GM18951 (cell line): ENCODE results near the gene SH3BP5L.

Source experiments
- POLR2A ChIP-seq: IDR thresholded peaks from 4 replicates; pipeline ENCODE4 v1.6.1; 2011; ENCODE audit warnings: mild to moderate bottlenecking; ENCODE audit not compliant: insufficient read length, insufficient read depth; ENCODE audit errors: extremely low read depth
- in situ Hi-C: fragments of 300-500 bp; cut with MboI; formaldehyde crosslinking; loops from one replicate; pipeline ENCODE4 v1.12.0; 2022; ENCODE audit warnings: low sequenced_read_pairs, mixed read lengths, inconsistent platforms; ENCODE audit not compliant: unreplicated experiment

SH3BP5L gene

DNA sequence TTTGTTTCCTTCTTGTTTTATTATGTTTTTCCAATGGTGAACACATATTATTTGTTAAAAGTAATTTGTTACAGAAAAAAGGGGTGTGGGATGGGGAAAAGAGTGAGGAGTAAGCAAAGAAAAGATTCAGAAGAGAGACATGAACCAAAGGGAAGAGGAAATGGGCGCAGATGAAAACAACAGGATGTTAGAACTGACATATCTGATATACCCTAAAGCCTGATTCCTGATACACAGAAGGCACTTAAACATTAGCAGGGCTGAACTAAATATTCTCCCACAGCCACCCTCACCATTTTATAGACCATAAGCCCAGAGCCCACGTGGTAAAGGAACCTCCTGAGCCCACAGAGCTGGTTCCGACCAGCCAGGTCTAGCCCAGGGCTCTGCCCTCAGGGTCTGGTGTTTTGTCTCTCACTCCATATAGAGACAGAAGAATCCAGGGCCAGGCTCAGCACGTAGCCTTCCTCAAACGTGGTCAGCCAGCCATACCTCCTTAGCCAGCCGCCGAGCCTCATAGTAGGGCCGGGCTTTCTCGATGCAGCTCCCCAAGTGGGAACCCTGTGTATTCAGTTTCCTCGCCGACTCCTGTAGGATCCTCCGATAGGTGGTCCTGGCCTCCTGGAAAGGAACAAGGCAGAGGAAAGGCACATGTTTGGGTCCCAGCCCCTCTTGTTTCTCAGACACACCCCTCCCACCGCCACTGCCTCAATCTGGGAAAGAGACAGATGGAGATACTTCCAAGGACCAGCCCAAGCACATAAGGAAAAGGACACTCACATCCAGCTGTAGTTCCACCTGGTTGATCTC lies 9.5 kb downstream of the SH3BP5L start:
- in situ Hi-C loops, result no loop called here
- TF ChIP-seq POLR2A, result no peak

DNA sequence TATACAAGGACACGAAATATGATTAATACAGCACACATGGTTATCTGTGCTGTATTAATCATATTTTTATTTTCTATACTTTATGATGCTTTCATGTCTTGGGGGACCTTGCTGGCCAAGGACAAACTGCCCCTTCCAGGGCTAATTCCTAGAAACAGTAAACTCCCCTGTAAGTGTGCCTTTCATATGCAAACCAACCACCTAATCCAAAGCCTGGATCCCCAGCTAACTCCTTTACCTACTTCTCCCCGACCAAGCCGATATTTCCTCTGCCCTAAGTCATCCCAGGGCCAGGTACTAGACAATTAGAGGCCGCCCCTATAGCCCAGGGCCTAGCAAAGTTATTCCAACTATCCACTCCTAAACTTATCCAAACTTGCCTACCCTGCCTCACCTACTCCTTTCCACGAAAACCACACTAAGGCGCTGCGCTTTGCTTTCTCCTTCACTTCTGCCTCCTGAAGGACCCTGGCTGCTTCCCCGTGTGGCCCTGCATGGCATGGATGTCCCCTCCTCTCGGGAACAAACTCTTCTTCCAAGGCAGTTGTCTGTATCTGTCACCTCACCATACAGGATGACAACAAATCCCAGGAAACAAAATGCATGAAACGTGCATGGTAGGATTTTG lies 10.2 kb downstream of the SH3BP5L start:
- TF ChIP-seq POLR2A, result no peak
- in situ Hi-C loops, result no loop called here

DNA sequence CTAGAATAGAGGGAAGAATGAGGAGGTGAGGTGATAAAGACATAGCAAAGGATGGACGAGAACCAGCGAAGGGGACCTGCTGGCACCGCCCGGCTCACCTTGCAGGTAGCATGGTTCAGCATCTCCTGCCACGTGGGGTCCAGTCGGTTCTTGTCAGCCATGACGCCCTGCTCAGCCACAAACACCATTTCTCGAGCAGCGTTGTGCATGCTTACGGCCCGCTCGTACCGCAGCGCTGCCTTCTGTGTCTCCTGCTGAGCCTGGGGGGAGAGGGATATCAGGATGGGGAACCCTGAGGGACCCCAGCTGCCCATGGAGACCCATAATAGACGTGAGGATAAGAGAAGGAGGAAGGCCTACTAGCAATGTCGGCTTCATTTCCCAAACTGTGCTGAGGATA lies 11.4 kb downstream of the SH3BP5L start:
- in situ Hi-C loops, result no loop called here
- TF ChIP-seq POLR2A, result no peak

DNA sequence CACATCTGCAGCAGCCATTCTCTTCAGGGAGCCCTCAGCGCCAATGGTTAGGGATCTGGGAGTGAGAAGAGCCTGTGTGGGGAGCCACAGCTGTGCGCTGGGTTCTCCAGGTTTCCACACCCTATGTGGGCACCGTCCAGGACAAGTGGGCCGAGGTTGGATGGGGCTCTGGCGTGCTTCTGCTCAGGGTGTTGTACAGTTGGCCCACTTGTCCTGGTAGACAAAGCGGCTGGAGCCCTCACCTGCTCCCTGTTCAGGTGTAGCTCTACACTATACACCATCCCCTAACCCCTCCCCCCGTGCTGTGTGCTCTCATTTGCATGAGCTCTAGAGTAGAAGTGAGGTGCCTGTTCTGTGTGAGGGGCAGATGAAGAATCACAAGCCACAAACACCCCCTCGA lies 12.2 kb downstream of the SH3BP5L start:
- in situ Hi-C loops, result no loop called here

DNA sequence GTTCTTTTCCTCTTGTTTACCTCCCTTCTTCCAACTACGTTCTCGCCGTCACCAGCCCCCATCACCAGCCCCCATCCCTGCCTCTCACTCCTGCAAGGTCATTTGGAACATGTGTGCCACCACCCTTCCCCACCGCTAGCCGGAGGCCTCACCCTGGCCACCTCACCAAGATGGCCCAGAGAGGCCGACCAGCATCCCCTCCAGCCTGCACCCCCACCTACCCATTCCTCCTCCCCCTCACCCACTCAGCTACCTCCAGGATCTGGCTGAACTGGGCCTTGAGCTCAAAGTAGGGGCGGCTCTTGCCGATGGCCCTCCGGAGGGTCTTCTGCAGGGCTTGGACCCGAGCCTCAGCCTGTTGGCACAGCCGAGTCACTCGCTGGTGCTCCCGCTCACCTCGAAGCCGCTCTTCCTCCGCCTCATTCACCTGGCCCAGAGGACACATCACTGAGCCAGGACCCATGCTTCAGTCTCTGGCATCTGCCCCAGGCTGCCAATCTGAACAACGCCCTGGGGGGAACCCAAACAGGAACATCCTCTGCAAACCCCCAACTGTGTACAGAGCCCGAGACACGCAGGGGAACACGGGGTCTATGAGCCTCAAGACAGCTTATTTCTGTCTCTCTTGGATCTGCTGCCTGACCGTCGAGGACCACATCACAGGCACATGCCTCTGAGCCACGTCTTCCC lies 12.8 kb downstream of the SH3BP5L start:
- in situ Hi-C loops, result no loop called here
- TF ChIP-seq POLR2A, result no peak

More for the DNA sequence above, 12.2 kb downstream of the SH3BP5L start:
- TF ChIP-seq POLR2A, result no peak

GRCh38 chr1:248811514-248812490 lies 13.9 kb downstream of the SH3BP5L start:
- in situ Hi-C loops, result no loop called here
- no peak for TF ChIP-seq POLR2A

- no peak for TF ChIP-seq POLR2A
- in situ Hi-C loops, result no loop called here
Measured at GRCh38 chr1:248810727-248811513, 14.8 kb downstream of the SH3BP5L start.

- in situ Hi-C loops, result no loop called here
- no peak for TF ChIP-seq POLR2A
Measured at GRCh38 chr1:248810000-248810726, 15.6 kb downstream of the SH3BP5L start.

GRCh38 chr1:248808876-248809275 lies 16.8 kb downstream of the SH3BP5L start:
- no peak for TF ChIP-seq POLR2A

DNA sequence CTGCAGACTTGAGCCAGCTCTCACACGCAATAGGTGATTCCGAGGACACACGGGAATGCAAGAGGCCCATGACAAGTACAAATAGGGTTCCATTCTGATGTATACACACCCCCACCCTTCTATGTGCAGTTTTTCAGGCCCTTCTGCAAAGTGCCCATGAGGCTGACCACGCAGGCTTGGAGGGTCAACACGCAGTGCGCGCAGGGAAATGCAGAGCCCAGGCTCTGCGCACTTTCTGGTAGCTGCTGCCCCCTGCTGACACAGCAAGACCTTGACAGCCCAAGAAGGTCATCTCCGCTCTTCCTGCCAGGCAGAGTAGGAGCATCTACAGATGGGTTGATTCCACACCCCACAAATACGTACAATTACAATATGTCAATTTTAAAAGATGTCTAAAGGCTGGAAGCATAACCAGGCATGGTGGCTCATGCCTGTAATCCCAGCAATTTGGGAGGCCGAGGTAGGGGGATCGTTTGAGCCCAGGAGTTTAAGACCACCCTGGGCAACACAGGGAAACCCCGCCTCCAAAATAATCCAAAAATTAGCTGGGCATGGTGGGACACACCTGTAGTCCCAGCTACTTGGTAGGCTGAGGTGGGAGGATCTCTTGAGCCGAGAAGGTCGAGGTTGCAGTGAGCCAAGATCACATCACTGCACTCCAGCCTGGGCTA lies 18.5 kb downstream of the SH3BP5L start:
- in situ Hi-C loops, result no loop called here
- no peak for TF ChIP-seq POLR2A

More at GRCh38 chr1:248808876-248809275, 16.8 kb downstream of the SH3BP5L start:
- in situ Hi-C loops, result no loop called here

DNA sequence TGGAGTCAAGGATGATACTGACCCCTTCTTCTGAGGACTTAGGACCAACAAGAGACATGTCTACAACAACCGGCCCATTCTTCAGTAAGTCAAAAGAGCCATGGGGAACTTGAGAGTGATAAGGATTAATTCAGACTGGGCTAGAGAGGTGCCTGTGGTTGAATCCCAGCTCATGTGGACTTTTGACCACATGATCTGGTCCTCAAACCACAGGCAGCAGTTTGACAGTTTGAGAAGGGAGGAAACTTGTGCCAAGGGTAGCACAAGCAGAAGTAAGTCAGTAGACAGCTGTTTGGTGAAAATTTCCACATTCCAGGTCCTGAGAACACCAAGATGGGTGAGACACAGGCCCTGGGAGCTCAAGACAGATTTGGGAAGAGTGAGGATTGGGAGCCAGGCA lies 19.8 kb downstream of the SH3BP5L start:
- in situ Hi-C loops, result no loop called here
- TF ChIP-seq POLR2A, result no peak
